ENCODE measurements around the gene KRTAP4-6. TPM values are rescaled to one million over a fixed set of nuclear protein-coding genes. Genes with fewer than 3 reads are reported as not detected.

Gene KRTAP4-6
- total and polyA plus RNA-seq, 2 of the 8 experiments (the other 6 are each of a cell fraction or from before 2014, with no cell fraction given): not detected

GRCh38 chr17:41171886-41172285 lies 31.5 kb upstream of the KRTAP4-6 start:
- Histone ChIP-seq H2AK5ac (ENCODE audit: low read depth, low read length) (no peak overlapping the region), H3K79me1 (ENCODE audit: low read depth, low read length) (no peaks in the 10 kb centered on the region), H3K14ac (ENCODE audit: insufficient read length) (no peak overlapping the region), H3K4ac (replicated peaks; ENCODE audit: insufficient read length, low read depth, low read length) (no peak overlapping the region), H3K36me3 (ENCODE audit: control insufficient read depth in 2 of 4, insufficient read depth in 4 of 4, low read length in 3 of 4) (no peaks in the 10 kb centered on the region), H4K5ac (ENCODE audit: insufficient read length, low read depth, low read length) (no peak overlapping the region), H2AFZ (ENCODE audit: low read length) (0 out of 2 replicates have a peak overlapping the region, but pooled peaks have one; percentile 30), H3K27ac (ENCODE audit: low read depth, low read length) (no peak overlapping the region), H2BK5ac (ENCODE audit: low read depth, low read length) (no peak overlapping the region), H3K56ac (replicated peaks; ENCODE audit: insufficient read length, low read depth, low read length) (no peak overlapping the region), H2BK20ac (ENCODE audit: low read length) (no peak overlapping the region), H4K8ac (ENCODE audit: extremely low read depth, insufficient read depth, low read length) (no peak overlapping the region), H3K23me2 (ENCODE audit: low read depth, low read length) (no peaks in the 10 kb centered on the region), H2BK120ac (replicated peaks; ENCODE audit: low read depth, low read length) (no peak overlapping the region), H3K9me3 (ENCODE audit: insufficient read depth in 2 of 2, low read depth in 1 of 2, low read length in 1 of 2) (no peaks in the 10 kb centered on the region; a peak in 1 of 4 replicates), H3K27me3 (replicated peaks in 1 of 4; ENCODE audit: control insufficient read depth in 3 of 4, extremely low read depth in 1 of 4, insufficient read depth in 3 of 4, low read length in 3 of 4) (no peaks in the 10 kb centered on the region), H3K9ac (replicated peaks in 1 of 4; ENCODE audit: extremely low read depth in 1 of 4, low read depth in 3 of 4, low read length in 3 of 4) (no peak overlapping the region), H3K23ac (ENCODE audit: insufficient read length) (no peak overlapping the region), H4K20me1 (replicated peaks in 1 of 2; ENCODE audit: control insufficient read depth in 1 of 2, insufficient read depth in 2 of 2, low read length in 2 of 2) (no peaks in the 10 kb centered on the region), H3K79me2 (ENCODE audit: control insufficient read depth in 1 of 2, insufficient read depth in 2 of 2, low read length in 2 of 2) (no peaks in the 10 kb centered on the region), H3K4me2 (ENCODE audit: insufficient read depth in 1 of 2, low read depth in 2 of 2, low read length in 2 of 2) (no peak overlapping the region), H3K4me1 (replicated peaks in 1 of 4; ENCODE audit: control insufficient read depth in 3 of 4, insufficient read depth in 4 of 4, low read length in 3 of 4) (no peaks in the 10 kb centered on the region), H2BK15ac (ENCODE audit: low read length) (no peak overlapping the region), H2BK12ac (ENCODE audit: low read depth, low read length) (no peak overlapping the region), H4K91ac (replicated peaks; ENCODE audit: insufficient read length, low read length) (no peak overlapping the region), H3K4me3 (ENCODE audit: extremely low read depth in 1 of 4, insufficient read depth in 2 of 4, low read depth in 3 of 4, low read length in 4 of 4) (no peak overlapping the region), H3K18ac (ENCODE audit: extremely low read depth, low read length) (no peak overlapping the region)
- FAIRE-seq: no peak
- WGBS, 2 experiments (ENCODE audit: extremely low coverage in 1 of 2, insufficient coverage in 1 of 2, insufficient read length in 1 of 2, insufficient replicate concordance in 2 of 2, low coverage in 1 of 2, low lambda C conversion rate in 2 of 2, missing lambda C conversion rate in 1 of 2): 87% methylated on average over 2 of the region's 2 CpGs; no CpG with 5 or more reads in 1 of the 2 experiments
- no peak for DNase-seq (ENCODE audit: low read depth in 1 of 2, low spot score in 2 of 2)
- POLR2A ChIA-PET (ENCODE audit: partially characterized antibody): no interaction called here
- CTCF ChIA-PET (ENCODE audit: partially characterized antibody): no interaction called here
- TF ChIP-seq MAFK (IDR thresholded peaks at IDR 0.05; ENCODE audit: low read depth, low read length) (no peak), E2F6 (IDR thresholded peaks at IDR 0.05) (no peak), RBBP5 (IDR thresholded peaks at IDR 0.05; ENCODE audit: borderline replicate concordance, low read depth, low read length) (no peak), KDM1A (IDR thresholded peaks at IDR 0.05; ENCODE audit: borderline replicate concordance, low read length) (no peak), NRF1 (IDR thresholded peaks at IDR 0.05; ENCODE audit: low read depth, low read length) (no peak), TAF7 (optimal IDR thresholded peaks at IDR 0.05; ENCODE audit: borderline replicate concordance, low read depth, low read length) (no peak), POLR2A (IDR thresholded peaks at IDR 0.05; ENCODE audit: control extremely low read depth in 1 of 2, low read depth in 2 of 2, low read length in 2 of 2) (no peak), ATF2 (IDR thresholded peaks at IDR 0.05; ENCODE audit: low read length) (no peak), JUND (IDR thresholded peaks at IDR 0.05; ENCODE audit: low read length) (no peak), JUN (IDR thresholded peaks at IDR 0.05; ENCODE audit: low read depth, low read length) (no peak), RXRA (IDR thresholded peaks at IDR 0.05; ENCODE audit: insufficient read depth, low read depth, low read length) (no peak), EZH2 (IDR thresholded peaks at IDR 0.05; ENCODE audit: low read depth, low read length, severe bottlenecking) (no peak), CBX5 (IDR thresholded peaks at IDR 0.05; ENCODE audit: low read depth, low read length) (no peak)

Data from H1 (cell line).